Peyer's patch (tissue), 4 donors: Measurements from ENCODE around the gene PGBD2.

ENCODE experiments used
- CTCF ChIP-seq, 6 experiments: fragments of 450-650 bp in 4 of 6; fragments of 200-600 bp in 2 of 6; sonication (generic) in 1 of 6; IDR thresholded peaks; one replicate each; pipeline ENCODE4 v1.5.1; 2017 to 2019; ENCODE audit warnings: antibody characterized with exemption in 6 of 6, mild to moderate bottlenecking in 3 of 6, moderate library complexity in 1 of 6
- POLR2A ChIP-seq, 2 donors: fragments of 450-650 bp; IDR thresholded peaks; one replicate each; pipeline ENCODE4 v1.5.1; 2017; ENCODE audit warnings: antibody characterized with exemption in 2 of 2, mild to moderate bottlenecking in 2 of 2, moderate library complexity in 2 of 2

- TF ChIP-seq CTCF (IDR thresholded peaks at IDR 0.05) (no peak), POLR2A (IDR thresholded peaks at IDR 0.05) (no peak)
These were observed 44.4 kb upstream of the PGBD2 start for GRCh38 chr1:248861616-248862015.
